NK-92 treated with Interleukin-12 subunit alpha and Interleukin-12 subunit beta, amount 100 ng/mL, for 24 hours (cell line): ENCODE results near the gene IL12A.

ENCODE experiments used
- DNase-seq: peaks from one replicate; lab custom pipeline; 2025; lab: John Stamatoyannopoulos, UW

Gene IL12A

DNA sequence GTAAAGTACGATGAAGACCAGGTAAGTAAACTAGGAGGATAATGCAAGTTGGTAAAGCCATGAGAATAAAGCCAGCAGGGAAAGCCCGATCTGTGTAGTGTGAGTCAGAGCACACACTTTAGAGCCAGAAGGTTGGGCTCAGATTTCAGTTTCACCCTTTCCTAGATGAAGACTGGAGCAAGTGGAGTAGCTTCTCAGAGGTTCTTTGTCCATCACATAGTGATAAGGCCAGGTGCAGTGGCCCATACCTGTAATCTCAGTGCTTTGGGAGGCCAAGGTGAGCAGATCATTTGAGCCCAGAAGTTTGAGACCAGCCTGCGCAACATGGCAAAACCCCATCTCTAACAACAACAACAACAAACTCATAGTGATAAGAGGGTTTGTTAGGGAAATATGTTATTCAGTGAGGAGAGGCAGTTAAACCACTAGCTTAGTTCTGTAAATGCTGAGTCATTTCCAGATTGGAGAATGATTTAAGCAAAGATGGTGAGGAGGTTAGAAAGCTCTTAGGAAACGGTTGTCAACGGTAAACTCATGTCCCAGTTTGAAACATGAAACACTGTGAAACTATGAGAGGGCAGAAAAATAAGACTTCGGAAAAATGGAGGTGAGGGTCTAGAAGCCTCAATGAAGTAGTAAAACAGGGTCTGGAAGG lies 39.0 kb downstream of the IL12A start:
- no peak for DNase-seq

DNA sequence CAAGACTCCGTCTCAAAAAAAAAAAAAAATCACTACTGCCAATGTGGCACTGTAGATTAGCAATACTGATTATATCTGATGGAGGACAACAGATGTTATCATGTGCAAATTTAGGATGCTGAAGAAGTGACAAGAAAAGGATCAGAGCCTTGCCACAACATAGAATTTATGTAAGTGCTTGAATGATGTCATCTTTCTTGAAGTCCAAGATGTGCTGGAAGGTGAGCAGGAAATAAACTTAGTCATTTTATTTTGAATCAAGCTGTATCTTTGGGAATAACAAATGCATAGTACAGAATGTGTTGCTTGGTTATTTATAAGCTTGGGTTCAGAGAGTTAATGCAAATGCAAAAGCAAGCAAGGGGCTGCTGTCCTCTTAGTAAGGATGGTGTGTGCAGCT lies 47.1 kb downstream of the IL12A start:
- no peak for DNase-seq

DNA sequence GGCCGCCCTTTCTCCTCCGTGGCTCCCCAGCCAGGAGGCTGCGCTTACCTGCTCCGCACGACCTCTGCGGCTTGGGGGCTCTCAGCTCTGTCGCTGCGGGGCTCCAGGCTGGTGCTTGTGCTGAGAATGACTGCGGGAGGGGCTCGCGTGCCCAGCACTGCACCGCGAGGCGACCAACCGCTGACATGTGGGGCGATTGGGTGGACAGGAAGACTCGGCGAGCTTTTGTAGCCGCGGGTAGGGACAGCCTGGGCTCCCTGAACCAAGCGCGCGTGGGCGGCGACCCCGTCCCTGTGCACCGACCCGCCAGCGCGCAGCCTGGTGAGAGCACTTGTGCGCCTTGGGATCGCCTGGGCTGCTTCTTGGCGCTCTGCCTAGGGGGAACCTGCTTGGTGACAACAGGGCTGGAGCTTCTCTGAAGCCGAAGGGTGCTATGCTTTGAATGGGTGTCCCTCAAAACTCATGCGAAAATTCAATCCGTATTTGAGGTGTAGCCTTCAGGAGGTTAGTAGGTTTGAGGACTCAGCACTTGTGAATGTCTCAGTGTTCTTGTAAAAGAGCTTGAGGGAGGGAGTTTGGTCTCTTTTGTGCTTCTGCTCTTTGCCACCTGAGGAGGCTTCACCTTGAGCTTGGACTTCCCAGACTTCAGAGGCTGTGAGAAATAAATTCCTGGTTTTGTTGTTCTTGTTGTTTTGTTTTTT lies 50.4 kb downstream of the IL12A start:
- DNase-seq, result no peak

DNA sequence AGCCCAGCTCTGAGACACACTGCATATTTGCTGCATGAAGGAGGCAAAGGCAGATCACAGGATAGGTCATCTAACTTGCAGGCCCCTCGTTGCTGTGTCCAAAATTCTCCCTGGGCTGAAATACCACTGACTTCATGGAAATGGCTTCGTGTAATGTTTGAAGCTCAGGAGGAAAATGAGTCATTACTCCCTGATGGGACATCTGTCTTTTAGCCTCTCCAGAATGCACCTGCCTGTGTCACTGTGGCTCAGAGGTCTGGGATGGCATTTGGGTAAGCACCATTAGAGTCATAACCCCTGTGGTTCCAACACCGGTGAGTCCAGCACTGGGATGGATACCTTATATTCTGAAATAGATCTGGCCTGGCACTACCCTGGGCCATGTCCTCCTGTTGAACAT lies 51.5 kb downstream of the IL12A start:
- DNase-seq, result no peak

DNA sequence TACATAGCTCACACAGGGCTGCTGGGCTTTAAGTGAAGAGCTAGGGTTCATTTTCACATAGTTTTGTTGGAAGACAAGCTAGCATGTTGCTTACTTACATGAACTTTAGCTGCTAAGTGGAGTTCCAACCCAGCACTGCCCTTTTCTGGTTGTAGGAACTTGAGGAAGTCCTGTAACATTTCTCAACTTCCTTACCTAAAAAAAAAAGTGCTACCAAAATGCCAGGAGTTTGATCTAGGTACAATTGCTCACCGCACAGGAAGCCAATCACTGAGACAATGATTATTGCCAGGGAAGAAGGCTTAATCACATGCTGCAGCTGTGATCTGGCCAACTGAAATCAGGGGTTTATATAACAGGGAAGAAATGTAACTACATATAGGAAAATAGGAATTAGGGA lies 52.8 kb downstream of the IL12A start:
- DNase-seq, result no peak

DNA sequence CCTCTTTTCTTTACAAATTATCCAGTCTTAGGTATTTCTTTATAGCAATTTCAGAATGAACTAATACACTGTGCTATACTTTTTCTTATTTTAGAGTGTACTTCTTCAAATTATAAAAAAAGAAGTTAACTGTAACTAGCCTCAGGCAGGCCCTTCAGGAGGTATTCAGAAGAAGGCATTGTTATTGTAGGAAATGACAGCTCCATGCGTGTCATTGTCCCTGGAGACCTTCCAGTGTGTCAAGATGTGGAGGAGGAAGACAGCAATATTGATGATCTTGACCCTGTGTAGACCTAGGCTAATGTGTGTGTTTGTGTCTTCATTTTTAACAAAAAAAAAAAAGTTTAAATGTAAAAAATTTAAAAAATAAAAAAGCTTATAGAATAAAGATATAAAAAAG lies 55.5 kb downstream of the IL12A start:
- no peak for DNase-seq
